Measurements from ENCODE around the gene ARHGAP21.

- no peak for TF ChIP-seq TCF7L2 (IDR thresholded peaks at IDR 0.05; ENCODE audit: low read depth, low read length)
- TF ChIP-seq, protein P1, sequence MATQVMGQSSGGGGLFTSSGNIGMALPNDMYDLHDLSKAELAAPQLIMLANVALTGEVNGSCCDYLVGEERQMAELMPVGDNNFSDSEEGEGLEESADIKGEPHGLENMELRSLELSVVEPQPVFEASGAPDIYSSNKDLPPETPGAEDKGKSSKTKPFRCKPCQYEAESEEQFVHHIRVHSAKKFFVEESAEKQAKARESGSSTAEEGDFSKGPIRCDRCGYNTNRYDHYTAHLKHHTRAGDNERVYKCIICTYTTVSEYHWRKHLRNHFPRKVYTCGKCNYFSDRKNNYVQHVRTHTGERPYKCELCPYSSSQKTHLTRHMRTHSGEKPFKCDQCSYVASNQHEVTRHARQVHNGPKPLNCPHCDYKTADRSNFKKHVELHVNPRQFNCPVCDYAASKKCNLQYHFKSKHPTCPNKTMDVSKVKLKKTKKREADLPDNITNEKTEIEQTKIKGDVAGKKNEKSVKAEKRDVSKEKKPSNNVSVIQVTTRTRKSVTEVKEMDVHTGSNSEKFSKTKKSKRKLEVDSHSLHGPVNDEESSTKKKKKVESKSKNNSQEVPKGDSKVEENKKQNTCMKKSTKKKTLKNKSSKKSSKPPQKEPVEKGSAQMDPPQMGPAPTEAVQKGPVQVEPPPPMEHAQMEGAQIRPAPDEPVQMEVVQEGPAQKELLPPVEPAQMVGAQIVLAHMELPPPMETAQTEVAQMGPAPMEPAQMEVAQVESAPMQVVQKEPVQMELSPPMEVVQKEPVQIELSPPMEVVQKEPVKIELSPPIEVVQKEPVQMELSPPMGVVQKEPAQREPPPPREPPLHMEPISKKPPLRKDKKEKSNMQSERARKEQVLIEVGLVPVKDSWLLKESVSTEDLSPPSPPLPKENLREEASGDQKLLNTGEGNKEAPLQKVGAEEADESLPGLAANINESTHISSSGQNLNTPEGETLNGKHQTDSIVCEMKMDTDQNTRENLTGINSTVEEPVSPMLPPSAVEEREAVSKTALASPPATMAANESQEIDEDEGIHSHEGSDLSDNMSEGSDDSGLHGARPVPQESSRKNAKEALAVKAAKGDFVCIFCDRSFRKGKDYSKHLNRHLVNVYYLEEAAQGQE (IDR thresholded peaks at IDR 0.05; ENCODE audit: insufficient read depth in 1 of 2, low read depth in 2 of 2, low read length in 1 of 2) = no peak
- TF ChIP-seq, protein P2, sequence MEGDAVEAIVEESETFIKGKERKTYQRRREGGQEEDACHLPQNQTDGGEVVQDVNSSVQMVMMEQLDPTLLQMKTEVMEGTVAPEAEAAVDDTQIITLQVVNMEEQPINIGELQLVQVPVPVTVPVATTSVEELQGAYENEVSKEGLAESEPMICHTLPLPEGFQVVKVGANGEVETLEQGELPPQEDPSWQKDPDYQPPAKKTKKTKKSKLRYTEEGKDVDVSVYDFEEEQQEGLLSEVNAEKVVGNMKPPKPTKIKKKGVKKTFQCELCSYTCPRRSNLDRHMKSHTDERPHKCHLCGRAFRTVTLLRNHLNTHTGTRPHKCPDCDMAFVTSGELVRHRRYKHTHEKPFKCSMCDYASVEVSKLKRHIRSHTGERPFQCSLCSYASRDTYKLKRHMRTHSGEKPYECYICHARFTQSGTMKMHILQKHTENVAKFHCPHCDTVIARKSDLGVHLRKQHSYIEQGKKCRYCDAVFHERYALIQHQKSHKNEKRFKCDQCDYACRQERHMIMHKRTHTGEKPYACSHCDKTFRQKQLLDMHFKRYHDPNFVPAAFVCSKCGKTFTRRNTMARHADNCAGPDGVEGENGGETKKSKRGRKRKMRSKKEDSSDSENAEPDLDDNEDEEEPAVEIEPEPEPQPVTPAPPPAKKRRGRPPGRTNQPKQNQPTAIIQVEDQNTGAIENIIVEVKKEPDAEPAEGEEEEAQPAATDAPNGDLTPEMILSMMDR (IDR thresholded peaks at IDR 0.05) = no peak
- TF ChIP-seq POLR2AphosphoS5 (IDR thresholded peaks at IDR 0.05; ENCODE audit: low read depth, low read length) = no peak
- TF ChIP-seq SIN3A (IDR thresholded peaks at IDR 0.05; ENCODE audit: borderline replicate concordance, insufficient read depth, low read depth, low read length) = no peak
Observed at GRCh38 chr10:24683554-24683953, 40.1 kb downstream of the ARHGAP21 start.
